Measurements from ENCODE around the gene TRAPPC11. TPM values are rescaled to one million over a fixed set of nuclear protein-coding genes. Genes with fewer than 3 reads are reported as not detected.
A peak's percentile ranks its signal among the peaks of the same experiment; 100 is the strongest.

TRAPPC11 gene
- total RNA-seq, 1 donor from 2014 or later, result 38.6 TPM

DNA sequence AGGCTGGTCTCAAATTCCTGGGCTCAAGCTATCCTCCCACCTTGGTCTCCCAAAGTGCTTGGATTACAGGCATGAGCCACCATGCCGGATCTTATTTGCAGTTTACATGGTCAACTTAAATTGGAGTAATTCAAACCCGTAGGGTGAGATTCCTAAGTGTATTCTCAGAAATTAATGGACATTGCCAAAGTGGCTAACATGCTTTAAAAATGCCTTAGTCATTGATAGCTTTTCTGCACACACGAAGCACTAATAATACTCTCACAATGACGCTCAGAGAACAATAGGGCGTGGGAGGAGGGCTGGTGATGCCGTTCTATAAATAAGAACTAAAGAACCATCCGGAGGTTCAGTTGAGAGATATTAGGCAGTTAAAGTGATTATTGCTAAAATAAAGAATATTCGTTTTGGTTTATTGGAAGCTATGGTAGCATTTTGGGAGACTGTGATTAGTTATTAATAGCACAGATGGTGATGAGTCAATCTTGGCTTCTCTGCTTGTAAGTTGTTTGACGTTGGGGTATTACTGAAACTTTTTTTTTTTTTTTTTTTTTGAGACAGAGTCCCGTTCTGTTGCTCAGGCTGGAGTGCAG lies 79.1 kb downstream of the TRAPPC11 start:
- TF ChIP-seq, protein P1, sequence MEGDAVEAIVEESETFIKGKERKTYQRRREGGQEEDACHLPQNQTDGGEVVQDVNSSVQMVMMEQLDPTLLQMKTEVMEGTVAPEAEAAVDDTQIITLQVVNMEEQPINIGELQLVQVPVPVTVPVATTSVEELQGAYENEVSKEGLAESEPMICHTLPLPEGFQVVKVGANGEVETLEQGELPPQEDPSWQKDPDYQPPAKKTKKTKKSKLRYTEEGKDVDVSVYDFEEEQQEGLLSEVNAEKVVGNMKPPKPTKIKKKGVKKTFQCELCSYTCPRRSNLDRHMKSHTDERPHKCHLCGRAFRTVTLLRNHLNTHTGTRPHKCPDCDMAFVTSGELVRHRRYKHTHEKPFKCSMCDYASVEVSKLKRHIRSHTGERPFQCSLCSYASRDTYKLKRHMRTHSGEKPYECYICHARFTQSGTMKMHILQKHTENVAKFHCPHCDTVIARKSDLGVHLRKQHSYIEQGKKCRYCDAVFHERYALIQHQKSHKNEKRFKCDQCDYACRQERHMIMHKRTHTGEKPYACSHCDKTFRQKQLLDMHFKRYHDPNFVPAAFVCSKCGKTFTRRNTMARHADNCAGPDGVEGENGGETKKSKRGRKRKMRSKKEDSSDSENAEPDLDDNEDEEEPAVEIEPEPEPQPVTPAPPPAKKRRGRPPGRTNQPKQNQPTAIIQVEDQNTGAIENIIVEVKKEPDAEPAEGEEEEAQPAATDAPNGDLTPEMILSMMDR (IDR thresholded peaks at IDR 0.05), result no peak
- ATAC-seq (no peak), DNase-seq (no peak)
- Histone ChIP-seq H3K4me3 (no peak overlapping the region), H3K27ac (no peak overlapping the region), H3K9me3 (no peaks in the 10 kb centered on the region), H3K4me1 (no peaks in the 10 kb centered on the region), H3K36me3 (no peaks in the 10 kb centered on the region), H3K27me3 (ENCODE audit: low read depth) (no peaks in the 10 kb centered on the region)
- intact Hi-C loops (cut with DNase I), result no loop called here

DNA sequence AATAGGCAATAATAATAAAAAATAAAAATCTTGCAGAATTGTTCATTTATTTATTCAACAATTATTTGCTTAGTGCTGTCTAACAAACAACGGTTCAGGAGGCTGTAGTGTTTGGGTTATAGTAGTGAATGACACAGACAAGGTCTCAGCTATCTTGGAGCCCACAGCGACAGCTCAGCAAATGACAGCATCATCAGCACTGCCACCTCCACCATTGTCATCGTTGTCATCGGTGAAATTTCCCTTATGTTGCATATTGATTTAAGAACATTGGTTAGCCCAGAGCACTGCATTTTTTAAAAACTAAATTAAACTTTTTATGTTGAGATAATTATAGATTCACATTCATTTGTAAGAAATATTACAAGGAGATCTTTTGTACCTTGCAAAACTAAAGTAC lies 79.9 kb downstream of the TRAPPC11 start:
- Histone ChIP-seq H3K27me3 (ENCODE audit: low read depth) (no peaks in the 10 kb centered on the region), H3K4me3 (no peak overlapping the region), H3K9me3 (no peaks in the 10 kb centered on the region), H3K4me1 (no peaks in the 10 kb centered on the region), H3K36me3 (no peaks in the 10 kb centered on the region), H3K27ac (no peak overlapping the region)
- TF ChIP-seq, protein P1 (IDR thresholded peaks at IDR 0.05), result no peak
- ATAC-seq (no peak), DNase-seq (no peak)
- intact Hi-C loops (cut with DNase I), result no loop called here

DNA sequence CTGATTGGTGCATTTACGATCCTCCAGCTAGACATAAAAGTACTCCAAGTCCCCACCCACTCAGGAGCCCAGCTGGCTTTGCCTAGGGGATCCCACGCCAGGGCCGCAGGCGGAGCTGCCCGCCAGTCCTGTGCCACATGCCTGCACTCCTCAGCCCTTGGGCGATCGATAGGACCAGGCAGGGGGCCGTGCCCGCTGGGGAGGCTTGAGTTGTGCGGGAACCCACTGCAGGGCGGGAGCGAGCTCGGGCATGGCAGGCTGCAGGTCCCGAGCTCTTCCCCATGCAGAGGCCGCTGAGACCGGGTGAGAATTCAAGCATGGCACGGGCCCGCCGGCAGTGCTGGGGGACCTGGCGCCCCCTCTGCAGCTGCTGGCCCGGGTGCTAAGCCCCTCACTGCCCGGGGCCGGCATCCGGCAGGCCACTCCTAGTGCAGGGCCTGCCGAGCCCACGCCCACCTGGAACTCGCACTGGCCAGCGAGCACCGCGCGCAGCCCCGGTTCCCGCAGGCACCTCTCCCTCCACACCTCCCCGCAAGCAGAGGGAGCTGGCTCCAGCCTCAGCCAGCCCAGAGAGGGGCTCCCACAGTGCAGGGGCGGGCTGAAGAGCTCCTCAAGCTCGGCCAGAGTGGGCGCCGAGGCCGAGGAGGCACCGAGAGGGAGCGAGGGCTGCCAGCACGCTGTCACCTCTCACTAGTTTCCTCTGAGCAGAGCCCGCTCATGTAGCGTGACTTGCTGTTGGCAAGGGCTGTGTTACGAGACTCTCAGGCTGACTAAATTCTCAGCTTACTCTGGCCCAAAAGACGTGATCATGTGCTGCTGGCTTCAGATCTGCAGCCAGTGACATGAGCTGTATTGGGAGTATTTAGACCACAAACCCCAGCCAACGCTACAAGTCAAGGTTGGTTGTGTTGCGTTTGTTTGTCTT lies 87.5 kb downstream of the TRAPPC11 start:
- intact Hi-C loops (cut with DNase I), result no loop called here
- Histone ChIP-seq H3K4me1 (no peaks in the 10 kb centered on the region), H3K9me3 (no peaks in the 10 kb centered on the region), H3K27me3 (ENCODE audit: low read depth) (no peaks in the 10 kb centered on the region), H3K36me3 (no peaks in the 10 kb centered on the region), H3K27ac (no peak overlapping the region), H3K4me3 (no peak overlapping the region)
- ATAC-seq (peak in 1 of 2 donors; percentile 34), DNase-seq (no peak)
- TF ChIP-seq, protein P1 (IDR thresholded peaks at IDR 0.05), result no peak

DNA sequence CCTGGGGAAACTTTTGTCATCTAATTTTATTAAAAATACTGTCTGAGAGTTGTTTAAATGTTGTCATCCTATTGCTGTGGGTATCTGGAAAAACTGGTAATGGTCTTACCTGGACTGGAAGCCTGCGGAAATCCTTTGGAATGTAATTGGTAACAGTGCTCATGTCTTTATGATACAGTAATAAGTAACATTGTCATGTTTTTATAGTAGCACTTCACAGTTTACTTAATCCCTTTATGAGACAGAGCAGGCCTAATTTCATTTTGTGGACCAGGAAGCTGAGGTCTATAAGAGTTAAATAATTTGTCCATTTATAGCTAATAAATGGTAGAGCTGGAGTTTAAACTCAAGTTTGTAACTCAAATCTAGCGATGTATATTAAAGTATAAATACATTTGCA lies 88.3 kb downstream of the TRAPPC11 start:
- DNase-seq, result no peak
- Histone ChIP-seq H3K27me3 (ENCODE audit: low read depth) (no peaks in the 10 kb centered on the region), H3K4me1 (no peaks in the 10 kb centered on the region), H3K27ac (no peak overlapping the region), H3K36me3 (no peaks in the 10 kb centered on the region), H3K4me3 (no peak overlapping the region), H3K9me3 (no peaks in the 10 kb centered on the region)
- intact Hi-C loops (cut with DNase I), result no loop called here
- no peak for ATAC-seq
- TF ChIP-seq, protein P1 (IDR thresholded peaks at IDR 0.05), result no peak

DNA sequence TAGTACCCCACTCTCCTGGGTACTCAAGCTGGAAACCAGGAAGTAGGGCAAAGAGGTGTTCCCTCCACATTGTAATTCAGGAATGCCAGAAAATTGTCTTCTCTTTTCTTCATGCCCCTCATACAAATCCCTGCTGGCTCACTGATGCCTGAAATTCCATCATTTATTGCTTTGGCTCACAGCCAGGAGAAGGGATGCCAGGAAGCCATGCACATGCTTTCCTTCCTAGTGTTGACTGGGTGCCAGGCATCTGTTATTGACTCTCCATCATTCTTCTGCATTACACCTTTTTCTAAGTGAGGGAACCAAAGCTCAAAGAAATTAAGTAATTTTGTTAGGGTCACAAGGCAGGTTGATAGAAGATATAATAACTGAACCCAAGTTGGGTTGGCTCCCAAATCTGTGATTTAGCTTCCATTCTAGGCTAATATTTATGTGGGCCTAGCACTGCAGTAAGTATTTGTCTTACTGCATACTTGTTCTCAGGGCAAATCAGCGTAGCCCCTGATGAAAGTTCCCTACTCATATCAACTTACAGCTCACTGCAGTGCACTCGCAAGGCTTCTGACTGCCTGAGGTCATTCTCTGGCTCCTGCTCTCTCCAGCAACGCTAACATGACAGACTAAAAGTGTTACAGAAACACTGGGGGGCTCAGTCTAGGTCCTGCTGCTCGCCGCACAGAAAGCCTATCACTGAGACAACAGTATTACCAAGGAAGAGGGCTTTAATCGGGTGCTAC lies 89.0 kb downstream of the TRAPPC11 start:
- H3K36me3 ChIP-seq, result no peaks in the 10 kb centered on the region
- no peaks in the 10 kb centered on the region for H3K4me1 ChIP-seq
- H3K27ac ChIP-seq, result no peak overlapping the region
- DNase-seq, result no peak
- no peaks in the 10 kb centered on the region for H3K27me3 ChIP-seq (ENCODE audit: low read depth)
- H3K9me3 ChIP-seq, result no peaks in the 10 kb centered on the region
- no peak for ATAC-seq
- TF ChIP-seq, protein P1 (IDR thresholded peaks at IDR 0.05), result no peak
- intact Hi-C loops (cut with DNase I), result no loop called here
- H3K4me3 ChIP-seq, result no peak overlapping the region
